ENCODE data around the gene BMX. TPM values are rescaled to one million over a fixed set of nuclear protein-coding genes. Genes with fewer than 3 reads are reported as not detected.
A peak's percentile ranks its signal among the peaks of the same experiment; 100 is the strongest.

BMX gene
- total RNA-seq, 2 donors from 2014 or later, result not detected

DNA sequence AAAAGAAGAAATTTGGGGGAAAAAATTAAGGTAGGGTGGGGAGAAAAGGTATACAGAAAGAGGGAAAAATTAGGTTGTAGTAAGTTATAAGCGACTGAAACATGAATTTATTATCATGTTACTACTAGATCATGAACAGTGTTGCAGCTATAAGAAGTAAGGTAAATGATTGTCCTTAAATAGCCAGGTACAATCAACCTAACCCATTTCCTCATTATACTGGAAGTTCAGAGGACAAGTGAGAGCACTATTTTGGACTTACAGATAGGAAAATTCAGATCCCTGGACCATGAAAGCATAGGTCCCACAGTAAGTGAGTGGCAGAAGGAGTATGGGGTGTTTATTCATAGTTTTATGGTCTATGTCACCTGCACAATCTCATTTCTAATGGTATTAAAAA, 31.0 kb upstream of the BMX start:
- H3K27ac Mint-ChIP-seq, result no peak overlapping the region
- no peaks in the 10 kb centered on the region for H3K9me3 Mint-ChIP-seq
- Histone ChIP-seq H3K4me1 (ENCODE audit: control insufficient read depth, insufficient read depth, low read length) (no peaks in the 10 kb centered on the region), H3K36me3 (ENCODE audit: control insufficient read depth, insufficient read depth, low read length) (no peaks in the 10 kb centered on the region), H3K9me3 (ENCODE audit: control insufficient read depth, low read length) (no peaks in the 10 kb centered on the region), H3K9ac (ENCODE audit: extremely low read depth, low read length, poor library complexity, severe bottlenecking) (no peak overlapping the region), H3K27ac (ENCODE audit: low read depth, low read length) (no peak overlapping the region), H3K4me3 (ENCODE audit: low read length) (no peak overlapping the region), H3K27me3 (ENCODE audit: control insufficient read depth, insufficient read depth, low read length, poor library complexity, severe bottlenecking) (no peaks in the 10 kb centered on the region)
- no CpG with 5 or more reads among the region's 1 CpG for WGBS, 2 experiments (ENCODE audit: insufficient coverage in 1 of 2, insufficient read length in 1 of 2)
- DNase-seq, result no peak
- H3K4me3 Mint-ChIP-seq, result no peak overlapping the region
- H3K4me1 Mint-ChIP-seq, result peaks cover 3% of the 10 kb centered on the region
- no peaks in the 10 kb centered on the region for H3K27me3 Mint-ChIP-seq (ENCODE audit: insufficient read depth)
- TF ChIP-seq, protein P1, sequence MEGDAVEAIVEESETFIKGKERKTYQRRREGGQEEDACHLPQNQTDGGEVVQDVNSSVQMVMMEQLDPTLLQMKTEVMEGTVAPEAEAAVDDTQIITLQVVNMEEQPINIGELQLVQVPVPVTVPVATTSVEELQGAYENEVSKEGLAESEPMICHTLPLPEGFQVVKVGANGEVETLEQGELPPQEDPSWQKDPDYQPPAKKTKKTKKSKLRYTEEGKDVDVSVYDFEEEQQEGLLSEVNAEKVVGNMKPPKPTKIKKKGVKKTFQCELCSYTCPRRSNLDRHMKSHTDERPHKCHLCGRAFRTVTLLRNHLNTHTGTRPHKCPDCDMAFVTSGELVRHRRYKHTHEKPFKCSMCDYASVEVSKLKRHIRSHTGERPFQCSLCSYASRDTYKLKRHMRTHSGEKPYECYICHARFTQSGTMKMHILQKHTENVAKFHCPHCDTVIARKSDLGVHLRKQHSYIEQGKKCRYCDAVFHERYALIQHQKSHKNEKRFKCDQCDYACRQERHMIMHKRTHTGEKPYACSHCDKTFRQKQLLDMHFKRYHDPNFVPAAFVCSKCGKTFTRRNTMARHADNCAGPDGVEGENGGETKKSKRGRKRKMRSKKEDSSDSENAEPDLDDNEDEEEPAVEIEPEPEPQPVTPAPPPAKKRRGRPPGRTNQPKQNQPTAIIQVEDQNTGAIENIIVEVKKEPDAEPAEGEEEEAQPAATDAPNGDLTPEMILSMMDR (conservative IDR thresholded peaks at IDR 0.05), result no peak
- H3K36me3 Mint-ChIP-seq (ENCODE audit: low read depth), result no peaks in the 10 kb centered on the region

DNA sequence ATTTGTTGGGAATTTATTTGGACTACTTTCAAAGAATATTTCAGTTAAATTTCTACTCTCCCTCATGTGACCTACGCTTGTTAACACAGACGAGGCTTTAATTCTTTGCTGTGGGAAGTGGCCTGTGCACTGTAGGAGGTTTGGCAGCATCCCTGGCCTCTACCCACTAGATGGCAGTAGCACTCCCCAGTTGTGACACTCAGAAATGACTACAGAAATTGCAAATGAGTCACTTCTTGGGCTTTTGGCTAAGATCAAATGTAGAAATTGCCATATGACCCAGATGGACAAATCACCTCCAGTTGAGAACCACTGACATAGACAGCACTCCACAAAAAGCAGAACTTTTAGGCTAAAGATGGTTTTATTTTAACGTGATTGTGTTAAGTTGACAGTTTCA, 29.6 kb upstream of the BMX start:
- no peaks in the 10 kb centered on the region for H3K27me3 ChIP-seq (ENCODE audit: control insufficient read depth, insufficient read depth, low read length, poor library complexity, severe bottlenecking)
- H3K4me3 ChIP-seq (ENCODE audit: low read length), result no peak overlapping the region
- H3K4me3 Mint-ChIP-seq, result no peak overlapping the region
- 81% methylated on average over 3 of the region's 3 CpGs; no CpG with 5 or more reads in 1 of the 2 experiments for WGBS, 2 experiments (ENCODE audit: insufficient coverage in 1 of 2, insufficient read length in 1 of 2)
- no peak overlapping the region for H3K27ac Mint-ChIP-seq
- TF ChIP-seq, protein P1 (conservative IDR thresholded peaks at IDR 0.05), result peak; percentile 97
- H3K9ac ChIP-seq (ENCODE audit: extremely low read depth, low read length, poor library complexity, severe bottlenecking), result no peak overlapping the region
- no peaks in the 10 kb centered on the region for H3K4me1 ChIP-seq (ENCODE audit: control insufficient read depth, insufficient read depth, low read length)
- no peaks in the 10 kb centered on the region for H3K36me3 Mint-ChIP-seq (ENCODE audit: low read depth)
- no peak overlapping the region for H3K27ac ChIP-seq (ENCODE audit: low read depth, low read length)
- peaks cover 12% of the 10 kb centered on the region for H3K4me1 Mint-ChIP-seq
- H3K36me3 ChIP-seq (ENCODE audit: control insufficient read depth, insufficient read depth, low read length), result no peaks in the 10 kb centered on the region
- H3K9me3 ChIP-seq (ENCODE audit: control insufficient read depth, low read length), result no peaks in the 10 kb centered on the region
- H3K27me3 Mint-ChIP-seq (ENCODE audit: insufficient read depth), result no peaks in the 10 kb centered on the region
- DNase-seq, result peak; percentile 90
- no peaks in the 10 kb centered on the region for H3K9me3 Mint-ChIP-seq

DNA sequence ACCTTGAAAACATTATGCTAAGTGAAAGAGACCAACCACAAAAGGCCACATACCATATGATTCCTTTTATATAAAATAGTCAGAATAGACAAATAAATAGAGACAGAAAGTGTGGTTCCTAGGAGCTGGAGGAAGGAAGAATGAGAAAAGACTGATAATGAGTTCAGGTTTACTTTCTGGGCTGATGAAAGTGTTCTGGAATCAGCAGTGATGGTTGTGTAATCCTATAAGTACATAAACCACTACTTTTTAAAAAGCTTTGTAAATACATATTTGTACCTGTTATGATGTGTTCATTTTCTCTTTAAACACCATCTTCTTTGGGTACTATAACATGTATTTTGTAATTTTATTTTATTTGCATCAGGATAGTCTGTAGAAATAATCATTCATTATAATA, 28.1 kb upstream of the BMX start:
- H3K9me3 Mint-ChIP-seq, result no peaks in the 10 kb centered on the region
- no peak for DNase-seq
- H3K4me1 Mint-ChIP-seq, result peaks cover 11% of the 10 kb centered on the region
- H3K4me3 Mint-ChIP-seq, result no peak overlapping the region
- Histone ChIP-seq H3K9ac (ENCODE audit: extremely low read depth, low read length, poor library complexity, severe bottlenecking) (no peak overlapping the region), H3K27me3 (ENCODE audit: control insufficient read depth, insufficient read depth, low read length, poor library complexity, severe bottlenecking) (no peaks in the 10 kb centered on the region), H3K4me3 (ENCODE audit: low read length) (no peak overlapping the region), H3K27ac (ENCODE audit: low read depth, low read length) (no peak overlapping the region), H3K4me1 (ENCODE audit: control insufficient read depth, insufficient read depth, low read length) (no peaks in the 10 kb centered on the region), H3K36me3 (ENCODE audit: control insufficient read depth, insufficient read depth, low read length) (no peaks in the 10 kb centered on the region), H3K9me3 (ENCODE audit: control insufficient read depth, low read length) (no peaks in the 10 kb centered on the region)
- H3K27ac Mint-ChIP-seq, result no peak overlapping the region
- no peaks in the 10 kb centered on the region for H3K36me3 Mint-ChIP-seq (ENCODE audit: low read depth)
- TF ChIP-seq, protein P1 (conservative IDR thresholded peaks at IDR 0.05), result no peak
- H3K27me3 Mint-ChIP-seq (ENCODE audit: insufficient read depth), result no peaks in the 10 kb centered on the region
